ENCODE results near the gene ERI3. TPM values are rescaled to one million over a fixed set of nuclear protein-coding genes. Genes with fewer than 3 reads are reported as not detected.
A peak's percentile ranks its signal among the peaks of the same experiment; 100 is the strongest.

Gene ERI3
- total RNA-seq, 1 donor = 50.0 TPM

- TF ChIP-seq CTCF (IDR thresholded peaks at IDR 0.05; ENCODE audit: insufficient read depth, low read length) = no peak
- no peak for DNase-seq (ENCODE audit: low read depth)
- no peak overlapping the region for H3K4me3 ChIP-seq (ENCODE audit: low read depth, low read length)
Measured at GRCh38 chr1:44239961-44240371, 115.1 kb downstream of the ERI3 start.

- peak; percentile 20 for DNase-seq (ENCODE audit: low read depth)
- peak; percentile 21 for TF ChIP-seq CTCF (IDR thresholded peaks at IDR 0.05; ENCODE audit: insufficient read depth, low read length)
- H3K4me3 ChIP-seq (ENCODE audit: low read depth, low read length) = no peak overlapping the region
Measured at GRCh38 chr1:44239331-44239960, 115.6 kb downstream of the ERI3 start.

- no peak for DNase-seq (ENCODE audit: low read depth)
- H3K4me3 ChIP-seq (ENCODE audit: low read depth, low read length) = no peak overlapping the region
- TF ChIP-seq CTCF (IDR thresholded peaks at IDR 0.05; ENCODE audit: insufficient read depth, low read length) = no peak
Measured at GRCh38 chr1:44238660-44239059, 116.4 kb downstream of the ERI3 start.

- no peak for DNase-seq (ENCODE audit: low read depth)
- H3K4me3 ChIP-seq (ENCODE audit: low read depth, low read length) = no peak overlapping the region
Measured at GRCh38 chr1:44237721-44238457, 117.2 kb downstream of the ERI3 start.

GRCh38 chr1:44236490-44237272, 118.4 kb downstream of the ERI3 start:
- H3K4me3 ChIP-seq (ENCODE audit: low read depth, low read length) = no peak overlapping the region
- DNase-seq (ENCODE audit: low read depth) = no peak
- no peak for TF ChIP-seq CTCF (IDR thresholded peaks at IDR 0.05; ENCODE audit: insufficient read depth, low read length)

More at GRCh38 chr1:44237721-44238457, 117.2 kb downstream of the ERI3 start:
- TF ChIP-seq CTCF (IDR thresholded peaks at IDR 0.05; ENCODE audit: insufficient read depth, low read length) = peak; percentile 32

GRCh38 chr1:44235808-44236207, 119.2 kb downstream of the ERI3 start:
- no peak overlapping the region for H3K4me3 ChIP-seq (ENCODE audit: low read depth, low read length)
- no peak for TF ChIP-seq CTCF (IDR thresholded peaks at IDR 0.05; ENCODE audit: insufficient read depth, low read length)

More at GRCh38 chr1:44235808-44236207, 119.2 kb downstream of the ERI3 start:
- DNase-seq (ENCODE audit: low read depth) = no peak
